ENCODE data around the gene CRYBB3.

DNA sequence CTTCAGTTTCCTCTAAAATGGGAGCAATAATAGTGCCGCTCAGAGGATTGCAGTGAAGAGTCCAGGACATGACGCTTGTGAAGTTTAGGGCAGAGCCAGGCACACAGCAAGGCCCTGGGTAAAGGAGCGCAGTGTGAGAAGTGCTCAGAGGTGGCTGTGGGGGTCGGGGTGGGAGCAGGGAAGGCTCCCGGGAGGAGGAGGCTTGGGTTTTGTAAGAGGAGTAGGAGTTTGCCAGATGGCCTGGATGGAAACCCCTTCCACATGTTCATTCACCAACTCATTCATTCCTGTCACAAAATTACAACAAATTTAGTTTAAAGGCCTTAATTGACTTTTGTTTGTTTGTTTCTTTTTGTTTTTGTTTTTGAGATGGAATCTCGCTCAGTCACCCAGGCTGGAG lies 36.8 kb downstream of the CRYBB3 start:
- no peak for TF ChIP-seq POLR2A (IDR thresholded peaks at IDR 0.05; ENCODE audit: low read length)
- no peak for TF ChIP-seq GATA1 (IDR thresholded peaks at IDR 0.05; ENCODE audit: low read depth, low read length)
